HUDEP-2 (cell line): Measurements from ENCODE around the gene UTS2R.
A peak's percentile ranks its signal among the peaks of the same experiment; 100 is the strongest.
"Not testable (repeated sequence)": the region's sequence is repeated elsewhere in the genome, so short reads cannot be mapped to it uniquely, and the experiment has no call there.

Experiments
- DNase-seq, 76 experiments: peaks; one replicate each; lab custom pipeline; 2025; ENCODE audit not compliant: unreplicated experiment in 76 of 76; lab: John Stamatoyannopoulos, UW

Gene UTS2R

GRCh38 chr17:82351254-82351712, 20.3 kb upstream of the UTS2R start:
- no peak for DNase-seq

- peak in 69 of 76 experiments; percentile 16 to 86 (median 64) for DNase-seq
These were observed 19.7 kb upstream of the UTS2R start for GRCh38 chr17:82351713-82352488.

- DNase-seq, result no peak
These were observed 18.1 kb upstream of the UTS2R start for GRCh38 chr17:82353484-82353883.

GRCh38 chr17:82354804-82355308, 16.7 kb upstream of the UTS2R start:
- no peak for DNase-seq

- no peak for DNase-seq
These were observed 15.7 kb upstream of the UTS2R start for GRCh38 chr17:82355770-82356427.

- no peak for DNase-seq
These were observed 14.7 kb upstream of the UTS2R start for GRCh38 chr17:82356845-82357355.

GRCh38 chr17:82357394-82357793, 14.2 kb upstream of the UTS2R start:
- no peak for DNase-seq

- DNase-seq, result peak in 14 of 76 experiments; percentile 6 to 33 (median 14)
These were observed 12.9 kb upstream of the UTS2R start, which contains the start of gene TEX19 for GRCh38 chr17:82358465-82359350. TSS of gene TEX19 (plus strand) at chr17:82359247. CDS start at chr17:82362151, 2,904 bp downstream.

- not testable (repeated sequence) for DNase-seq
These were observed 12.0 kb upstream of the UTS2R start for GRCh38 chr17:82359451-82360074.

- no peak for DNase-seq
These were observed 9.5 kb upstream of the UTS2R start for GRCh38 chr17:82361885-82362633.

- DNase-seq, result no peak
These were observed 5.8 kb upstream of the UTS2R start for GRCh38 chr17:82365606-82366295.

- no peak for DNase-seq
These were observed 4.8 kb upstream of the UTS2R start for GRCh38 chr17:82366749-82367148.

- peak in 12 of 76 experiments; percentile 11 to 77 (median 32) for DNase-seq
These were observed 3.6 kb upstream of the UTS2R start for GRCh38 chr17:82367724-82368524.

- no peak for DNase-seq
These were observed 2.4 kb upstream of the UTS2R start for GRCh38 chr17:82369211-82369610.

GRCh38 chr17:82370471-82371332, 863 bp upstream of the UTS2R start:
- DNase-seq, result no peak

- no peak for DNase-seq
These were observed 895 bp downstream of the UTS2R start for GRCh38 chr17:82372249-82373071.
